A549 (cell line): ENCODE measurements around the gene DLGAP5. TPM values are rescaled to one million over a fixed set of nuclear protein-coding genes. Genes with fewer than 3 reads are reported as not detected.

Experiments
- ATAC-seq, 2 experiments: fragments of 200-7000 bp in 1 of 2; fragments of >200 bp in 1 of 2; cut with Nextera tagmentation in 1 of 2; cut with Tn5 transposase in 1 of 2; 3 replicates each; pipeline versions ENCODE4 v1.8.0 to v1.9.1; 2018 to 2020; ENCODE audit warnings: mild to moderate bottlenecking in 1 of 2, moderate library complexity in 1 of 2
- CTCF ChIA-PET: fragments of 300-600 bp; sonication (Branson Sonifier 250); formaldehyde crosslinking; extraction: SDS; loops from one replicate; lab custom pipeline; 2021; ENCODE audit warnings: antibody characterized with exemption, inconsistent platforms; lab: Yijun Ruan, JAX
- POLR2A ChIA-PET: fragments of 350-600 bp; formaldehyde crosslinking; extraction: SDS; loops from one replicate; lab custom pipeline; 2021; ENCODE audit warnings: antibody characterized with exemption, inconsistent platforms; lab: Yijun Ruan, JAX
- DNase-seq, 2 experiments: peaks; one replicate each; pipeline versions ENCODE4 v3.0.0 to v3.0.0-alpha.2; 2011 to 2016; ENCODE audit warnings: low read depth in 1 of 2, low spot score in 1 of 2
- FAIRE-seq: peaks from 2 replicates; lab custom pipeline; 2011; peaks lifted over from hg19 to GRCh38; lab: Jason Lieb, UNC
- H3K27ac ChIP-seq, 2 experiments: fragments of >200 bp; sonication (Bioruptor Twin); formaldehyde crosslinking; 3 replicates each; pipeline ENCODE4 v1.5.1; 2016 to 2017
- H3K4me1 ChIP-seq: fragments of >200 bp; sonication (Bioruptor Twin); formaldehyde crosslinking; 3 replicates; pipeline ENCODE4 v1.6.1; 2016
- H3K4me2 ChIP-seq: fragments of >200 bp; sonication (Bioruptor Twin); formaldehyde crosslinking; 3 replicates; pipeline ENCODE4 v1.6.1; 2016
- H3K4me3 ChIP-seq: fragments of >200 bp; sonication (Bioruptor Twin); formaldehyde crosslinking; 3 replicates; pipeline ENCODE4 v1.5.1; 2016
- H3K9me3 ChIP-seq: fragments of >200 bp; sonication (Bioruptor Twin); formaldehyde crosslinking; 3 replicates; pipeline ENCODE4 v1.6.1; 2016
- CTCF ChIP-seq: fragments of >200 bp; sonication (Bioruptor Twin); formaldehyde crosslinking; IDR thresholded peaks from 3 replicates; pipeline ENCODE4 v1.5.1; 2016
- ELK1 ChIP-seq: fragments of 150-350 bp; IDR thresholded peaks from 2 replicates; pipeline ENCODE4 v1.6.1; 2014; ENCODE audit warnings: low read depth, mild to moderate bottlenecking, low read length
- FOXS1 ChIP-seq: fragments of 250-450 bp; sonication (Bioruptor Pico); IDR thresholded peaks from 2 replicates; pipeline ENCODE4 v1.5.0; 2020; ENCODE audit warnings: mild to moderate bottlenecking, moderate library complexity
- GATA3 ChIP-seq: IDR thresholded peaks from 2 replicates; pipeline ENCODE4 v1.6.1; 2012; ENCODE audit warnings: borderline replicate concordance
- HEYL ChIP-seq: fragments of 250-450 bp; sonication (Bioruptor Pico); IDR thresholded peaks from 2 replicates; pipeline ENCODE4 v1.8.0; 2021; ENCODE audit warnings: mild to moderate bottlenecking, moderate library complexity
- HMGXB4 ChIP-seq: fragments of 250-450 bp; sonication (Bioruptor Pico); IDR thresholded peaks from 2 replicates; pipeline ENCODE4 v1.5.0; 2021; ENCODE audit warnings: mild to moderate bottlenecking, moderate library complexity, borderline replicate concordance
- JUNB ChIP-seq: fragments of >200 bp; sonication (Bioruptor Twin); formaldehyde crosslinking; IDR thresholded peaks from 2 replicates; pipeline ENCODE4 v1.6.1; 2016
- KDM1A ChIP-seq: fragments of 200-600 bp; sonication (generic); IDR thresholded peaks from 2 replicates; pipeline ENCODE4 v1.6.1; 2016; ENCODE audit warnings: low read depth, mild to moderate bottlenecking
- KDM5A ChIP-seq: fragments of 200-600 bp; sonication (generic); IDR thresholded peaks from 2 replicates; pipeline ENCODE4 v1.6.1; 2016; ENCODE audit warnings: antibody characterized with exemption, mild to moderate bottlenecking
- MYC ChIP-seq: IDR thresholded peaks from 2 replicates; pipeline ENCODE4 v1.6.1; 2012; ENCODE audit warnings: mild to moderate bottlenecking, inconsistent platforms, low read length, improper control_type of control experiment, borderline replicate concordance
- PBX3 ChIP-seq: IDR thresholded peaks from 2 replicates; pipeline ENCODE4 v1.6.1; 2012
- RARB ChIP-seq: fragments of 250-450 bp; sonication (Bioruptor Pico); IDR thresholded peaks from 2 replicates; pipeline ENCODE4 v1.8.0; 2021; ENCODE audit warnings: mild to moderate bottlenecking, moderate library complexity
- RCOR1 ChIP-seq: fragments of 150-350 bp; IDR thresholded peaks from 2 replicates; pipeline ENCODE4 v1.6.1; 2014; ENCODE audit warnings: antibody characterized with exemption, low read length, low read depth
- SREBF2 ChIP-seq: fragments of 450-650 bp; IDR thresholded peaks from 2 replicates; pipeline ENCODE4 v1.6.1; 2014; ENCODE audit warnings: mild to moderate bottlenecking, moderate library complexity
- ZFP36 ChIP-seq: fragments of 450-650 bp; IDR thresholded peaks from 2 replicates; pipeline ENCODE4 v1.6.1; 2014; ENCODE audit warnings: borderline replicate concordance; ENCODE audit not compliant: partially characterized antibody
- ZNF302 ChIP-seq: fragments of 250-450 bp; sonication (Bioruptor Pico); IDR thresholded peaks from 2 replicates; pipeline ENCODE4 v1.9.0; 2021; ENCODE audit warnings: inconsistent platforms, mild to moderate bottlenecking, moderate library complexity
- ZSCAN20 ChIP-seq: fragments of 250-450 bp; sonication (Bioruptor Pico); IDR thresholded peaks from 2 replicates; pipeline ENCODE4 v1.8.0; 2022; ENCODE audit warnings: mild to moderate bottlenecking, moderate library complexity
- WGBS: methylation state at CpG from one replicate; pipeline ENCODE4 v1.1.6; 2017; ENCODE audit errors: missing lambda C conversion rate; 5-methylcytosine and 5-hydroxymethylcytosine counted together
- polyA plus RNA-seq, 4 experiments: library from polyadenylated mRNA; depleted of rRNA in 3 of 4; stranded (reverse); fragments of >200 nt; fragmentation: RNase III in 1 of 4; extraction: RNeasy Plus Mini Kit Qiagen cat#74134 plus additional on column Dnase treatment in 1 of 4; gene quantifications; 2 replicates in 3 of 4; 3 replicates in 1 of 4; pipeline ENCODE4 v1.2.3, GENCODE V29; 2011 to 2017

DLGAP5 gene
- polyA plus RNA-seq, 2 of the 4 experiments (the other 2 are of a cell fraction): 46.1 to 46.6 TPM

GRCh38 chr14:55123101-55123500 is 68.3 kb downstream of the DLGAP5 start:
- no peaks in the 10 kb centered on the region for H3K9me3 ChIP-seq
- no peak overlapping the region for H3K4me2 ChIP-seq
- TF ChIP-seq HEYL (CRISPR knock-in tag) (no peak), RARB (no peak), JUNB (no peak), KDM5A (no peak), ZFP36 (no peak), PBX3 (no peak), HMGXB4 (CRISPR knock-in tag) (no peak), GATA3 (no peak)
- ChIA-PET CTCF (interaction anchor here (0.7 to 3.6 kb wide), 6 partner anchors 10 to 44 kb away, joined by 3 to 16 read pairs (median 4); no protein-coding TSS in a partner anchor), POLR2A (interaction anchor here (2.1 kb wide), 1 partner anchor 20 kb away, joined by 6 read pairs; no protein-coding TSS in a partner anchor)
- FAIRE-seq (no peak), DNase-seq (no peak), ATAC-seq (peak in 1 of 2 experiments; percentile 36; a peak in 2 of 6 replicates)
- WGBS: 74% methylated on average over 8 of the region's 8 CpGs
- H3K4me1 ChIP-seq: peaks cover 27% of the 10 kb centered on the region
- no peak overlapping the region for H3K4me3 ChIP-seq
- no peak overlapping the region for H3K27ac ChIP-seq

- ChIA-PET CTCF (interaction anchor here (0.9 to 3.6 kb wide), 3 partner anchors 13 to 43 kb away, joined by 3 to 16 read pairs (median 4); no protein-coding TSS in a partner anchor), POLR2A (interaction anchor here (2.1 kb wide), 1 partner anchor 19 kb away, joined by 6 read pairs; no protein-coding TSS in a partner anchor)
- WGBS: 81% methylated on average over 8 of the region's 8 CpGs
- ATAC-seq: no peak
- no peak overlapping the region for H3K4me2 ChIP-seq
- H3K4me1 ChIP-seq: peaks cover 21% of the 10 kb centered on the region
- no peak overlapping the region for H3K4me3 ChIP-seq
- no peak for TF ChIP-seq JUNB
- FAIRE-seq: no peak
- H3K27ac ChIP-seq: no peak overlapping the region
- H3K9me3 ChIP-seq: no peaks in the 10 kb centered on the region
- no peak for DNase-seq
Measured at GRCh38 chr14:55122440-55122986, 68.9 kb downstream of the DLGAP5 start.

- DNase-seq: no peak
- WGBS: 70% methylated on average over 9 of the region's 9 CpGs
- H3K9me3 ChIP-seq: no peaks in the 10 kb centered on the region
- no peak overlapping the region for H3K27ac ChIP-seq
- no peak for TF ChIP-seq RCOR1
- TF ChIP-seq ZNF302 (CRISPR knock-in tag): no peak
- no peak for TF ChIP-seq KDM1A
- TF ChIP-seq MYC: no peak
- no peak for TF ChIP-seq ZSCAN20 (CRISPR knock-in tag)
- no peak for TF ChIP-seq SREBF2
- no peak for TF ChIP-seq FOXS1 (CRISPR knock-in tag)
- no peak for TF ChIP-seq ELK1
- no peak for TF ChIP-seq CTCF
- ChIA-PET CTCF (interaction anchor here (0.7 to 3.6 kb wide), 4 partner anchors 12 to 43 kb away, joined by 3 to 16 read pairs (median 4); no protein-coding TSS in a partner anchor), POLR2A (interaction anchor here (2.1 kb wide), 1 partner anchor 19 kb away, joined by 6 read pairs; no protein-coding TSS in a partner anchor)
- H3K4me2 ChIP-seq: no peak overlapping the region
- H3K4me1 ChIP-seq: peaks cover 14% of the 10 kb centered on the region; the same call in 2 of the 3 replicates
- FAIRE-seq: no peak
- no peak overlapping the region for H3K4me3 ChIP-seq
- no peak for ATAC-seq
Measured at GRCh38 chr14:55121628-55122439, 69.6 kb downstream of the DLGAP5 start.
